ENCODE measurements around the gene ZSWIM5.

ZSWIM5 gene

DNA sequence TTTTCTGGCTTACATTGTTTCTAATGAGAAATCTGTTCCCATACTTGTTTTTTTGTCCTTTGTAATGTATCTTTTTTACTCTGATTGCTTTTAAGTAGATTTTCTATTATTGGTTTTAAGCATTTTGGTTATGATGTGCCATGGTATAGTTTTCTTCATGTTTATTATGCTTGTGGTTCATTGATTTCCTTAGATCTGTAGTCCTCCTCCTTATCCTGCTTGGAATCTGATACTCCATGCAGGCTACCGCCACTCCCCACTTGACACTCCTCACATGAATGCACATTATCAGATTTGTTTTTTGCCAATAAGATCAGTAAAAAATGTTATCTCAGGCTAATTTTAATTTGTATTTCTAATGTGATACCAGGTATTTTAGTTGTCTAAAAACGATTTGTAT is 173.6 kb downstream of the ZSWIM5 start:
- TF ChIP-seq FOXP2 (optimal IDR thresholded peaks at IDR 0.05; ENCODE audit: borderline replicate concordance, extremely low read depth, extremely low read length, insufficient read depth) (no peak), SIN3A (IDR thresholded peaks at IDR 0.05; ENCODE audit: borderline replicate concordance, insufficient read depth, low read length) (no peak), POLR2AphosphoS5 (IDR thresholded peaks at IDR 0.05; ENCODE audit: low read depth, low read length) (no peak), TAF1 (IDR thresholded peaks at IDR 0.05; ENCODE audit: borderline replicate concordance, insufficient read depth, low read length) (no peak)
- TF ChIP-seq, protein P1, sequence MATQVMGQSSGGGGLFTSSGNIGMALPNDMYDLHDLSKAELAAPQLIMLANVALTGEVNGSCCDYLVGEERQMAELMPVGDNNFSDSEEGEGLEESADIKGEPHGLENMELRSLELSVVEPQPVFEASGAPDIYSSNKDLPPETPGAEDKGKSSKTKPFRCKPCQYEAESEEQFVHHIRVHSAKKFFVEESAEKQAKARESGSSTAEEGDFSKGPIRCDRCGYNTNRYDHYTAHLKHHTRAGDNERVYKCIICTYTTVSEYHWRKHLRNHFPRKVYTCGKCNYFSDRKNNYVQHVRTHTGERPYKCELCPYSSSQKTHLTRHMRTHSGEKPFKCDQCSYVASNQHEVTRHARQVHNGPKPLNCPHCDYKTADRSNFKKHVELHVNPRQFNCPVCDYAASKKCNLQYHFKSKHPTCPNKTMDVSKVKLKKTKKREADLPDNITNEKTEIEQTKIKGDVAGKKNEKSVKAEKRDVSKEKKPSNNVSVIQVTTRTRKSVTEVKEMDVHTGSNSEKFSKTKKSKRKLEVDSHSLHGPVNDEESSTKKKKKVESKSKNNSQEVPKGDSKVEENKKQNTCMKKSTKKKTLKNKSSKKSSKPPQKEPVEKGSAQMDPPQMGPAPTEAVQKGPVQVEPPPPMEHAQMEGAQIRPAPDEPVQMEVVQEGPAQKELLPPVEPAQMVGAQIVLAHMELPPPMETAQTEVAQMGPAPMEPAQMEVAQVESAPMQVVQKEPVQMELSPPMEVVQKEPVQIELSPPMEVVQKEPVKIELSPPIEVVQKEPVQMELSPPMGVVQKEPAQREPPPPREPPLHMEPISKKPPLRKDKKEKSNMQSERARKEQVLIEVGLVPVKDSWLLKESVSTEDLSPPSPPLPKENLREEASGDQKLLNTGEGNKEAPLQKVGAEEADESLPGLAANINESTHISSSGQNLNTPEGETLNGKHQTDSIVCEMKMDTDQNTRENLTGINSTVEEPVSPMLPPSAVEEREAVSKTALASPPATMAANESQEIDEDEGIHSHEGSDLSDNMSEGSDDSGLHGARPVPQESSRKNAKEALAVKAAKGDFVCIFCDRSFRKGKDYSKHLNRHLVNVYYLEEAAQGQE (IDR thresholded peaks at IDR 0.05; ENCODE audit: insufficient read depth in 1 of 2, low read depth in 2 of 2, low read length in 2 of 2), result no peak

DNA sequence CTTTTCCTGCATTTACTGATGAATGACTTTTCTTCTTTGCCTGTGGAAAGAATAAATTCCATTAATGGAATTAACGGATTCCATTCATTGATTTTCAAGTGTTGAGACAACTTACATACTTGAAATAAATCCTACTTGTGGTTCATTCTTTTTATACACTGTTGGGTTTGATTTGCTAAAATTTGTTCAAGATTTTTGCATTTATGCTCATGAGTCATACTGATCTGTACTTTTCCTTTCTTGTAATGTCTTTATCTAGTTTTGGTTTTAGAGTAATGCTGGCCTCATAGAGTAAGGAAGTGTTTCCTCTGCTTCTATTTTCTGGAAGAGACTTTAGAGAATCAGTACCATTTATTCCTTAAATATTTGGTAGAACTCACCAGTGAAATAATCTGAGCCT is 180.0 kb downstream of the ZSWIM5 start:
- TF ChIP-seq TAF1 (IDR thresholded peaks at IDR 0.05; ENCODE audit: borderline replicate concordance, insufficient read depth, low read length) (no peak), POLR2AphosphoS5 (IDR thresholded peaks at IDR 0.05; ENCODE audit: low read depth, low read length) (no peak), SIN3A (IDR thresholded peaks at IDR 0.05; ENCODE audit: borderline replicate concordance, insufficient read depth, low read length) (no peak), FOXP2 (optimal IDR thresholded peaks at IDR 0.05; ENCODE audit: borderline replicate concordance, extremely low read depth, extremely low read length, insufficient read depth) (no peak)
- TF ChIP-seq, protein P1 (IDR thresholded peaks at IDR 0.05; ENCODE audit: insufficient read depth in 1 of 2, low read depth in 2 of 2, low read length in 2 of 2), result no peak

DNA sequence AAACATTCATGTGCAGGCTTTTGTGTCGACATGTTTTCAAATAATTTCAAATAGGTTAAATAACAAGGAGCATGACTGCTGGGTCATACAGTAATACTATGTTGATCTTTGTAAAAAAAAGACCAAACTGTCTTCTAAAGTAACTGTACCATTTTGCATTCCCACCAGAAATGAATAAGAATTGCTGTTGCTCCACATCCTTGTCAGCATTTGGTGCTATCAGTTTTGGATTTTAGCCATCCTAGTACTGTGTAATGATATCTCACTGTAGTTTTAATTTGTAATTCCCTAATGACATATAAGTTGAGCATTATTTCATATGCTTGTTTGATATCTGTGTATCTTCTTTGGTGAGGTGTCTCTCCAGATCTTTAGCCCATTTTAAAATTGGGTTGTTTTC is 182.7 kb downstream of the ZSWIM5 start:
- TF ChIP-seq, protein P1 (IDR thresholded peaks at IDR 0.05; ENCODE audit: insufficient read depth in 1 of 2, low read depth in 2 of 2, low read length in 2 of 2), result no peak
- TF ChIP-seq SIN3A (IDR thresholded peaks at IDR 0.05; ENCODE audit: borderline replicate concordance, insufficient read depth, low read length) (no peak), POLR2AphosphoS5 (IDR thresholded peaks at IDR 0.05; ENCODE audit: low read depth, low read length) (no peak), FOXP2 (optimal IDR thresholded peaks at IDR 0.05; ENCODE audit: borderline replicate concordance, extremely low read depth, extremely low read length, insufficient read depth) (no peak), TAF1 (IDR thresholded peaks at IDR 0.05; ENCODE audit: borderline replicate concordance, insufficient read depth, low read length) (no peak)

DNA sequence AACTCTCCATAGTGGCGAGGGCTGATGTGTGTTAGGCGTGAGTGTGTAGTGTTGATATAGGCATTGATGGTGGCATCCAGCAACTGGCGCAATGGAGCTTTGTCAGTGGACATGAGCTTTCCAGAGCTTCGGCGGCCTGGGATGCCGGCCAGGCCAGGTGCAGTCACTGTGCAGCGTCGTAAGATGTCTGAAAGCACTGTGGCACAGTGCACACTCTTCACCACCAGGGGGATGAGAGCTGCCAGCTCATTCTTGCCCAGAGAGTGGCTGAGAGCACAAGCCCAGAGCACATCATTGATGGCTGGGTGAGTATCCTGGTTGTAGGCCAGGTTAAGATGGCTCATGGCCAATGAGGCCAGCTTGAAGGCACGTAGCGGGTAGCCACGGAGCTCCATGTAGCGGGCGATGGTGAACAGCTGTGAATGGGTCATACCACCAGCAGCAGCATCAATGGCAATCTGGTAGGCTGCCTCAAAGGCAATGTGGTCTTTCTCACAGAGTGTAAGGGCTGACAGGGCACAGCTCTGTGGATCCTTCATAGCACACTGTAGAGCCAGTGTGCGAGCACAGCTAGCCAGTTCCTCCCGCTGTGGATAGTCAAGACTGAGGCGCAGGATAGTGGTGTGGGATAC is 187.7 kb downstream of the ZSWIM5 start:
- TF ChIP-seq FOXP2 (optimal IDR thresholded peaks at IDR 0.05; ENCODE audit: borderline replicate concordance, extremely low read depth, extremely low read length, insufficient read depth), result no peak
- no peak for TF ChIP-seq TAF1 (IDR thresholded peaks at IDR 0.05; ENCODE audit: borderline replicate concordance, insufficient read depth, low read length)
- TF ChIP-seq, protein P1 (IDR thresholded peaks at IDR 0.05; ENCODE audit: insufficient read depth in 1 of 2, low read depth in 2 of 2, low read length in 2 of 2), result no peak
- TF ChIP-seq SIN3A (IDR thresholded peaks at IDR 0.05; ENCODE audit: borderline replicate concordance, insufficient read depth, low read length), result no peak
- no peak for TF ChIP-seq POLR2AphosphoS5 (IDR thresholded peaks at IDR 0.05; ENCODE audit: low read depth, low read length)

Data from PFSK-1 (cell line).